ENCODE results near the gene KHK. TPM values are rescaled to one million over a fixed set of nuclear protein-coding genes. Genes with fewer than 3 reads are reported as not detected.

KHK gene
- 3.3 and 5.3 TPM in 2 replicates for total RNA-seq (2014; rRNA removed; shearing (Covaris generic))

- DNase-seq: peak; percentile 92
- H3K27me3 ChIP-seq (ENCODE audit: control insufficient read depth, insufficient read depth, low read length): peaks cover 20% of the 10 kb centered on the region
- H3K36me3 ChIP-seq (replicated peaks; ENCODE audit: control insufficient read depth, insufficient read depth, low read length): no peaks in the 10 kb centered on the region; the same call in 1 of the 2 replicates
- peak within 1 kb of the TSS; percentile 67 for H3K4me3 ChIP-seq (ENCODE audit: insufficient read depth, low read depth, low read length)
Measured at GRCh38 chr2:27086724-27087593, at the start of gene KHK. KHK (plus strand) TSS chr2:27086772; CDS start chr2:27087260, 488 bp downstream.

DNA sequence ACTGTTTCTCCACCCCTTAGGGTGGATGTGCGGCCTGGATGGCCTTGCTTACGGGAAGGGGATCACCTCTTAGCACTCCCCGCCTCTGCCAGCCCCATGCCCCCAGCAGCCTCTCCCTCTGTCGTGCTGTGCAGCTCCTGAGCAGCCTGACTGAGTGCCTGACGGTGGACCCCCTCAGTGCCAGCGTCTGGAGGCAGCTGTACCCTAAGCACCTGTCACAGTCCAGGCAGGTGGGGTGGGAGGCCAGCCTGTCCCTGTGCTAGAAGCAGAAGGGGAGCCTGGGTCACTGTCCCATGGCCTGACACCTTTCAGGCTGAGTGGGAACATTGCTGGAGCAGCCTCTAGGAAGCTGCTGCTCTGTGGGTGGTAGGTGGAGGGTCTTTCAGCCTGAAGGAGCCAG, 48.6 kb upstream of the KHK start:
- Histone ChIP-seq H3K27me3 (ENCODE audit: control insufficient read depth, insufficient read depth, low read length) (no peaks in the 10 kb centered on the region), H3K36me3 (replicated peaks; ENCODE audit: control insufficient read depth, insufficient read depth, low read length) (peaks cover 62% of the 10 kb centered on the region)
- DNase-seq: no peak

GRCh38 chr2:27038631-27039339, 47.8 kb upstream of the KHK start:
- Histone ChIP-seq H3K4me3 (ENCODE audit: insufficient read depth, low read depth, low read length) (no peak overlapping the region), H3K36me3 (replicated peaks; ENCODE audit: control insufficient read depth, insufficient read depth, low read length) (peaks cover 62% of the 10 kb centered on the region), H3K27me3 (ENCODE audit: control insufficient read depth, insufficient read depth, low read length) (no peaks in the 10 kb centered on the region)
- no peak for DNase-seq

More for the DNA sequence above, 48.6 kb upstream of the KHK start:
- no peak overlapping the region for H3K4me3 ChIP-seq (ENCODE audit: insufficient read depth, low read depth, low read length)

DNA sequence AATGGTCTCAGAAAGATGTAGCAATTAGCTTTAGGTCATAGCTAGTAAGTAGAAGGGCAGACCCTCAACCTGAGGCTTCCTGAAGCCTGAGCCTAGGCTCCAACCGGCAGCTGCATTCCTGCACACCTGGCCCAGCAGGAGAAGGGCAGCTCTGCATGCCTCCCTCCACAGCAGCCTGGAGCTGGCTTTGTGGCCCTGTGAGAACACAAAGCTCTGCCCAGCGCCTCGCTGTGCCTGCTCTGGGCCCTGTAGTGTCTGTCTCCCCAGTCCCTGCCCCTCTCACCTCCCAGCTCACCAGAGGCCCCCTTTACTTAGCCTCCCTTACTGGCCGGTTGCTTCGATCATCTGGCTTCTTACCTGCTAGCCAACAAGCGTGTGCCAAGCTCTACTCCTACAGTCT, 47.1 kb upstream of the KHK start:
- Histone ChIP-seq H3K4me3 (ENCODE audit: insufficient read depth, low read depth, low read length) (no peak overlapping the region), H3K36me3 (replicated peaks; ENCODE audit: control insufficient read depth, insufficient read depth, low read length) (peaks cover 62% of the 10 kb centered on the region), H3K27me3 (ENCODE audit: control insufficient read depth, insufficient read depth, low read length) (no peaks in the 10 kb centered on the region)
- no peak for DNase-seq

DNA sequence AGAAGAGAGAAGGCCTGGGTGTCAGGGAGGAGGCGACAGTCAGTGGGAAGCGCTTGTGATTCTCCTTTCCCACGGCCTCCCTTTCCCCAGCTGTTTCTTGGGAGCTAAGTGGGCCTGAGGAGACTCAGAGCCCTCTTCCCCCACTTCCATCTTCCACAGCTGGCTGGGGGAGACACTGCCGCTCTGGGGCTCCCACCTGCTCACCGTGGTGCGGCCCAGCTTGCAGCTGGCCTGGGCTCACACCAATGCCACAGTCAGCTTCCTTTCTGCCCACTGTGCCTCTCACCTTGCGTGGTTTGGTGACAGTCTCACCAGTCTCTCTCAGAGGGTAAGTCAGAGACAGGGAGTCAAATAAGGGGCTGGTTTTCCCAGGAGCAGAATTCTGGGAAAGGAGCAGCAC, 46.7 kb upstream of the KHK start:
- H3K27me3 ChIP-seq (ENCODE audit: control insufficient read depth, insufficient read depth, low read length): no peaks in the 10 kb centered on the region
- no peak overlapping the region for H3K4me3 ChIP-seq (ENCODE audit: insufficient read depth, low read depth, low read length)
- H3K36me3 ChIP-seq (replicated peaks; ENCODE audit: control insufficient read depth, insufficient read depth, low read length): peaks cover 61% of the 10 kb centered on the region
- no peak for DNase-seq

DNA sequence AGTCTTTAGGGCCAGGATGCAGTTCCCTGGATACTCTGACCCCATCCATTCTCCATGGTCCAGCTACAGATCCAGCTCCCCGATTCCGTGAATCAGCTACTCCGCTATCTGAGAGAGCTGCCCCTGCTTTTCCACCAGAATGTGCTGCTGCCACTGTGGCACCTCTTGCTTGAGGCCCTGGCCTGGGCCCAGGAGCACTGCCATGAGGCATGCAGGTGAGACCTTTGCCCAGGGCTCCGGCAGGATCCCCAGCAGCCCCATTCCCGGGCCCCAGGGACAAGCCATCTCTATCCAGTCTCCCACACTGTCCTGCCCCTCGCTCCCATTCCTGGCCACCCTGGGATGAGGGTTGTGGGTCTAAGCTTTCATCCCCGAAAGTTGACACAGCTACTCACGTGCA, 46.3 kb upstream of the KHK start:
- peaks cover 57% of the 10 kb centered on the region for H3K36me3 ChIP-seq (replicated peaks; ENCODE audit: control insufficient read depth, insufficient read depth, low read length)
- no peak for DNase-seq
- H3K27me3 ChIP-seq (ENCODE audit: control insufficient read depth, insufficient read depth, low read length): no peaks in the 10 kb centered on the region
- no peak overlapping the region for H3K4me3 ChIP-seq (ENCODE audit: insufficient read depth, low read depth, low read length)

DNA sequence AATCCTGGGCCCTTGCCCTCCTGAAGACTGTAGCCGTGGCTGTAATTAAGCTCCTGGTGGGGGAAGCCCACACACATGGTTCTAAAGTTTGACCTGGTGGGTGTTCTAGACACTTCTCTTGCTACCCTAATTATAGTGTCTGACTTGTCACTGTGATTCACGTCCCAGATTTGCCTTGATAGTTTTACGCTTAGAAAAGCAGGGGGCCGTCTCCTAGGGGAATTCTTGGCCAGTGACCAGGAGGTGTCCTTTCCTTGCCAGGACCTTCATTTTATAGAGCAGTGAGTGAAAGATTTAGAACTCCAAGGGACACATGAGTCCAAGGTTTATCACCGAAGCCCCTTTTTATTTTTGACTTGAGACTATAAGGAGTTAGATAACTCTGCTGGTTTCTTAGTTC, 44.8 kb upstream of the KHK start:
- Histone ChIP-seq H3K27me3 (ENCODE audit: control insufficient read depth, insufficient read depth, low read length) (no peaks in the 10 kb centered on the region), H3K36me3 (replicated peaks; ENCODE audit: control insufficient read depth, insufficient read depth, low read length) (peaks cover 45% of the 10 kb centered on the region), H3K4me3 (ENCODE audit: insufficient read depth, low read depth, low read length) (no peak overlapping the region)
- no peak for DNase-seq

DNA sequence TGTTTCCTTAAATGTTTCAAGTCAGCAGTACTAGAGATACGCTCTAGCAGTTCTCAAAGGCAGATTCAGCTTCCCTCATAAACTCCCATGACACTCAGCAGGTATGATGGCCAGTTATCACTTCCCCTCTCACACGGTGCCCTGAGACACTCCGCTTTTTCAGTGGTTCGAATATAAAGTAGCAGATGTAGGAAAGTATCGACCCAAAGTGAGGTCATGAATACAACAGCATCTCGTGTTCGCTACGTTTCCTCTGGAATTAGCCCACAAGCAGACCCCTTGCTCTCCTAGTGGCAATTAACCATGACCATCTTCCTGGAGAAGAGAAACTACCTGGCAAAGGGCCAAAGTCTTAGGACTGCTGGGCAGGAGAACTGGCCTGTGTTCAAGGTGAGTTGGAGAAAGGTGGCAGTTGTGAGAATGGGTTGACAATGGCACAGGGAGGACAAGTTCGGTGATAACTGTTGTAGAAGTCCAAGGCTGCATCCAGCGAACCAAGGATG, 44.4 kb upstream of the KHK start:
- Histone ChIP-seq H3K4me3 (ENCODE audit: insufficient read depth, low read depth, low read length) (no peak overlapping the region), H3K36me3 (replicated peaks; ENCODE audit: control insufficient read depth, insufficient read depth, low read length) (peaks cover 40% of the 10 kb centered on the region), H3K27me3 (ENCODE audit: control insufficient read depth, insufficient read depth, low read length) (no peaks in the 10 kb centered on the region)
- DNase-seq: no peak

GRCh38 chr2:27042985-27043634, 43.5 kb upstream of the KHK start:
- no peak for DNase-seq
- H3K36me3 ChIP-seq (replicated peaks; ENCODE audit: control insufficient read depth, insufficient read depth, low read length): peaks cover 31% of the 10 kb centered on the region
- H3K27me3 ChIP-seq (ENCODE audit: control insufficient read depth, insufficient read depth, low read length): no peaks in the 10 kb centered on the region
- no peak overlapping the region for H3K4me3 ChIP-seq (ENCODE audit: insufficient read depth, low read depth, low read length)

- Histone ChIP-seq H3K4me3 (ENCODE audit: insufficient read depth, low read depth, low read length) (peak overlapping the region; percentile 91), H3K27me3 (ENCODE audit: control insufficient read depth, insufficient read depth, low read length) (no peaks in the 10 kb centered on the region), H3K36me3 (replicated peaks; ENCODE audit: control insufficient read depth, insufficient read depth, low read length) (peaks cover 4% of the 10 kb centered on the region)
- peak; percentile 90 for DNase-seq
Measured at GRCh38 chr2:27049422-27050280, 36.9 kb upstream of the KHK start.

GRCh38 chr2:27050281-27050995, 36.1 kb upstream of the KHK start:
- Histone ChIP-seq H3K4me3 (ENCODE audit: insufficient read depth, low read depth, low read length) (peak overlapping the region; percentile 91), H3K27me3 (ENCODE audit: control insufficient read depth, insufficient read depth, low read length) (no peaks in the 10 kb centered on the region), H3K36me3 (replicated peaks; ENCODE audit: control insufficient read depth, insufficient read depth, low read length) (peaks cover 9% of the 10 kb centered on the region)
- peak; percentile 92 for DNase-seq

- Histone ChIP-seq H3K27me3 (ENCODE audit: control insufficient read depth, insufficient read depth, low read length) (no peaks in the 10 kb centered on the region), H3K4me3 (ENCODE audit: insufficient read depth, low read depth, low read length) (peak within 1 kb of the TSS; percentile 91), H3K36me3 (replicated peaks; ENCODE audit: control insufficient read depth, insufficient read depth, low read length) (peaks cover 14% of the 10 kb centered on the region)
- DNase-seq: peak; percentile 99
Measured at GRCh38 chr2:27050996-27051901, 35.3 kb upstream of the KHK start, which contains the start of gene AGBL5. AGBL5 (plus strand) TSS chr2:27051668; CDS start chr2:27052959, 1,291 bp downstream.

Data from H7 (cell line).